ENCODE data around the gene SNED1.

SNED1 gene

GRCh38 chr2:241071677-241072111, 73.3 kb downstream of the SNED1 start:
- TF ChIP-seq REST (IDR thresholded peaks at IDR 0.05; ENCODE audit: insufficient replicate concordance, low read depth) = no peak
- no peak for TF ChIP-seq POLR2AphosphoS5 (IDR thresholded peaks at IDR 0.05; ENCODE audit: low read depth)
- no peak for TF ChIP-seq CTCF (IDR thresholded peaks at IDR 0.05; ENCODE audit: insufficient read depth, low read length)
- TF ChIP-seq SPI1 (IDR thresholded peaks at IDR 0.05; ENCODE audit: borderline replicate concordance, low read depth) = no peak
- TF ChIP-seq GABPA (IDR thresholded peaks at IDR 0.05; ENCODE audit: low read depth) = no peak
- DNase-seq (ENCODE audit: low read depth in 1 of 2, low spot score in 1 of 2) = no peak
- peaks cover 11% of the 10 kb centered on the region for H3K27me3 ChIP-seq (ENCODE audit: insufficient read depth, poor library complexity, severe bottlenecking)
- H3K27ac ChIP-seq (replicated peaks) = no peak overlapping the region
- no peak overlapping the region for H3K4me3 ChIP-seq (replicated peaks; ENCODE audit: insufficient read depth, low read length)

GRCh38 chr2:241072151-241072550, 73.7 kb downstream of the SNED1 start:
- Histone ChIP-seq H3K27ac (replicated peaks) (no peak overlapping the region), H3K4me3 (replicated peaks; ENCODE audit: insufficient read depth, low read length) (no peak overlapping the region), H3K27me3 (ENCODE audit: insufficient read depth, poor library complexity, severe bottlenecking) (peaks cover 11% of the 10 kb centered on the region)
- no peak for DNase-seq (ENCODE audit: low read depth in 1 of 2, low spot score in 1 of 2)
- no peak for TF ChIP-seq CTCF (IDR thresholded peaks at IDR 0.05; ENCODE audit: insufficient read depth, low read length)
- no peak for TF ChIP-seq REST (IDR thresholded peaks at IDR 0.05; ENCODE audit: insufficient replicate concordance, low read depth)
- TF ChIP-seq POLR2AphosphoS5 (IDR thresholded peaks at IDR 0.05; ENCODE audit: low read depth) = no peak
- TF ChIP-seq SPI1 (IDR thresholded peaks at IDR 0.05; ENCODE audit: borderline replicate concordance, low read depth) = no peak
- TF ChIP-seq GABPA (IDR thresholded peaks at IDR 0.05; ENCODE audit: low read depth) = no peak

GRCh38 chr2:241072553-241073165, 74.2 kb downstream of the SNED1 start:
- H3K27me3 ChIP-seq (ENCODE audit: insufficient read depth, poor library complexity, severe bottlenecking) = peaks cover 11% of the 10 kb centered on the region
- no peak overlapping the region for H3K4me3 ChIP-seq (replicated peaks; ENCODE audit: insufficient read depth, low read length)
- no peak overlapping the region for H3K27ac ChIP-seq (replicated peaks)
- no peak for DNase-seq (ENCODE audit: low read depth in 1 of 2, low spot score in 1 of 2)
- TF ChIP-seq REST (IDR thresholded peaks at IDR 0.05; ENCODE audit: insufficient replicate concordance, low read depth) (no peak), CTCF (IDR thresholded peaks at IDR 0.05; ENCODE audit: insufficient read depth, low read length) (no peak), POLR2AphosphoS5 (IDR thresholded peaks at IDR 0.05; ENCODE audit: low read depth) (no peak), SPI1 (IDR thresholded peaks at IDR 0.05; ENCODE audit: borderline replicate concordance, low read depth) (no peak), GABPA (IDR thresholded peaks at IDR 0.05; ENCODE audit: low read depth) (no peak)
